SK-N-SH treated with all-trans-retinoic acid at 6 μM for 48 hours (cell line): ENCODE measurements around the gene POLE4.

Source experiments
- ATAC-seq: fragments of 200-7000 bp; cut with Tn5 transposase; 3 replicates; pipeline ENCODE4 v1.9.1; 2020; ENCODE audit warnings: mild to moderate bottlenecking, moderate library complexity
- BACH2 ChIP-seq: fragments of 250-450 bp; sonication (Bioruptor Pico); IDR thresholded peaks from 2 replicates; pipeline ENCODE4 v1.9.0; 2021; ENCODE audit warnings: mild to moderate bottlenecking, borderline replicate concordance
- ESRRG ChIP-seq: fragments of 250-450 bp; sonication (Bioruptor Pico); IDR thresholded peaks from 2 replicates; pipeline ENCODE4 v1.6.1; 2021; ENCODE audit warnings: mild to moderate bottlenecking
- GLIS3 ChIP-seq: fragments of 250-450 bp; sonication (Bioruptor Pico); IDR thresholded peaks from 2 replicates; pipeline ENCODE4 v1.5.0; 2020; ENCODE audit warnings: mild to moderate bottlenecking, moderate library complexity
- ISL1 ChIP-seq: fragments of 250-450 bp; sonication (Bioruptor Pico); IDR thresholded peaks from 2 replicates; pipeline ENCODE4 v2.1.2; 2022; ENCODE audit warnings: mild to moderate bottlenecking, moderate library complexity
- OSR1 ChIP-seq: fragments of 250-450 bp; sonication (Bioruptor Pico); IDR thresholded peaks from 2 replicates; pipeline ENCODE4 v1.8.0; 2022; ENCODE audit warnings: moderate library complexity, mild to moderate bottlenecking, inconsistent platforms
- PPARA ChIP-seq: fragments of 250-450 bp; sonication (Bioruptor Pico); IDR thresholded peaks from 2 replicates; pipeline ENCODE4 v1.5.0; 2020; ENCODE audit warnings: mild to moderate bottlenecking, borderline replicate concordance
- RARB ChIP-seq: fragments of 250-450 bp; sonication (Bioruptor Pico); IDR thresholded peaks from 2 replicates; pipeline ENCODE4 v1.8.0; 2021; ENCODE audit warnings: mild to moderate bottlenecking, moderate library complexity
- SNAI2 ChIP-seq: fragments of 250-450 bp; sonication (Bioruptor Pico); IDR thresholded peaks from 2 replicates; pipeline ENCODE4 v1.5.0; 2020; ENCODE audit warnings: mild to moderate bottlenecking, moderate library complexity
- TCF4 ChIP-seq: fragments of 250-450 bp; sonication (Bioruptor Pico); IDR thresholded peaks from 2 replicates; pipeline ENCODE4 v1.8.0; 2021; ENCODE audit warnings: mild to moderate bottlenecking, moderate library complexity, borderline replicate concordance
- TOX ChIP-seq: fragments of 250-450 bp; sonication (Bioruptor Pico); IDR thresholded peaks from 2 replicates; pipeline ENCODE4 v1.8.0; 2021; ENCODE audit warnings: mild to moderate bottlenecking, moderate library complexity, borderline replicate concordance
- ZC3H10 ChIP-seq: fragments of 250-450 bp; sonication (Bioruptor Pico); IDR thresholded peaks from 2 replicates; pipeline ENCODE4 v1.5.1; 2021; ENCODE audit warnings: mild to moderate bottlenecking, moderate library complexity
- ZFP3 ChIP-seq: fragments of 250-450 bp; sonication (Bioruptor Pico); IDR thresholded peaks from 2 replicates; pipeline ENCODE4 v1.5.0; 2020; ENCODE audit warnings: mild to moderate bottlenecking, moderate library complexity
- ZFP30 ChIP-seq: fragments of 450-650 bp; formaldehyde crosslinking; IDR thresholded peaks from 2 replicates; pipeline ENCODE4 v1.5.0; 2022; ENCODE audit warnings: mild to moderate bottlenecking, moderate library complexity
- ZNF565 ChIP-seq: fragments of 450-650 bp; formaldehyde crosslinking; conservative IDR thresholded peaks from 2 replicates; pipeline ENCODE4 v1.5.0; 2020; ENCODE audit warnings: low read depth, mild to moderate bottlenecking, moderate library complexity
- ZNF8 ChIP-seq: fragments of 450-650 bp; formaldehyde crosslinking; IDR thresholded peaks from 2 replicates; pipeline ENCODE4 v1.5.0; 2020; ENCODE audit warnings: mild to moderate bottlenecking, moderate library complexity
- TF ChIP-seq, protein P1 (sequence below): fragments of 250-450 bp; sonication (Bioruptor Pico); IDR thresholded peaks from 2 replicates; pipeline ENCODE4 v1.5.0; 2020; ENCODE audit warnings: mild to moderate bottlenecking, moderate library complexity
- TF ChIP-seq, protein P2 (sequence below): fragments of 250-450 bp; sonication (Bioruptor Pico); IDR thresholded peaks from 2 replicates; pipeline ENCODE4 v1.5.1; 2020; ENCODE audit warnings: low read depth, mild to moderate bottlenecking, moderate library complexity
- TF ChIP-seq, protein P3 (sequence below): fragments of 250-450 bp; sonication (Bioruptor Pico); IDR thresholded peaks from 2 replicates; pipeline ENCODE4 v1.5.1; 2021; ENCODE audit warnings: mild to moderate bottlenecking, moderate library complexity
- TF ChIP-seq, protein P4 (sequence below): fragments of 250-450 bp; sonication (Bioruptor Pico); IDR thresholded peaks from 2 replicates; pipeline ENCODE4 v1.8.0; 2020; ENCODE audit warnings: mild to moderate bottlenecking, moderate library complexity, borderline replicate concordance

POLE4 gene

DNA sequence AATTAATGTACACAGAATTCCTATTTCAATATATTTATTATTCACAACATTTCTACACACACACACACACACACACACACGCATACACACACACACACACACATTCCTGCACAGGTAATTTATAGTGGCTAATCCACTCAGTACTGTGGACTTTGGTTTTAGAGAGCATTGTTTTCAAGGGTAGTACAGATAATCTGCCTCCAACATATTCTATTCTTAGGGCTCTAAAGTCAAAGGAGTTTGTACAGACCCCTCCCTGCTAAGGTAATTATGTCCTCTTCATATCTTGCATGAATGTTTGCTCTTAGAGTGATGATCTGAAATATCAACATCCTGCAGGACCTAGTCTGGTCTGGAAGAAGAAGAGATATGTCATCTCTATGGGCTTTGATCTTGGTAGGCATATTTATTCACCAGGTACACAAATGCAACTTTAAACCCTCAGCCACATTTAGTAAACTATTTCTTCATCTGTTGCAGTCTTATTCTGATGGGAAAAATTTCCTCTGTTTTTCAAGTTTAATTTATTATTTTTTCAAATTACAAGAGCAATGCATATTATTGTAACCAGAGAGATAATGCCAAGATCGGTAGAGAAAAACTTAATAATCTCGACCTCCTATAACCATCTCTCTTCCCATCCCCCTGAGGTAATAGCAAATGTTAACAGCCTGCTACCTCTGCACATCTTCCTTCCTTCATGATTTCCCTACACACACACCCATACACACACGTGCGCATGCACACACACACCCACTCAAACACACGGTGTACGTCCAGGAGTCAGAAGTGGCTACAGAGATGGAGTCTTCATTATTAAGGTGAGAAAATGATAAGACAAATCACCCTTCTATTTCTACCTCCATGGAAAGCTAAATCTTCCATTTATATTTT lies 18.3 kb upstream of the POLE4 start:
- TF ChIP-seq ESRRG (CRISPR knock-in tag), result no peak
- no peak for TF ChIP-seq SNAI2 (CRISPR knock-in tag)
- no peak for TF ChIP-seq ZFP30 (CRISPR knock-in tag)
- TF ChIP-seq, protein P1, sequence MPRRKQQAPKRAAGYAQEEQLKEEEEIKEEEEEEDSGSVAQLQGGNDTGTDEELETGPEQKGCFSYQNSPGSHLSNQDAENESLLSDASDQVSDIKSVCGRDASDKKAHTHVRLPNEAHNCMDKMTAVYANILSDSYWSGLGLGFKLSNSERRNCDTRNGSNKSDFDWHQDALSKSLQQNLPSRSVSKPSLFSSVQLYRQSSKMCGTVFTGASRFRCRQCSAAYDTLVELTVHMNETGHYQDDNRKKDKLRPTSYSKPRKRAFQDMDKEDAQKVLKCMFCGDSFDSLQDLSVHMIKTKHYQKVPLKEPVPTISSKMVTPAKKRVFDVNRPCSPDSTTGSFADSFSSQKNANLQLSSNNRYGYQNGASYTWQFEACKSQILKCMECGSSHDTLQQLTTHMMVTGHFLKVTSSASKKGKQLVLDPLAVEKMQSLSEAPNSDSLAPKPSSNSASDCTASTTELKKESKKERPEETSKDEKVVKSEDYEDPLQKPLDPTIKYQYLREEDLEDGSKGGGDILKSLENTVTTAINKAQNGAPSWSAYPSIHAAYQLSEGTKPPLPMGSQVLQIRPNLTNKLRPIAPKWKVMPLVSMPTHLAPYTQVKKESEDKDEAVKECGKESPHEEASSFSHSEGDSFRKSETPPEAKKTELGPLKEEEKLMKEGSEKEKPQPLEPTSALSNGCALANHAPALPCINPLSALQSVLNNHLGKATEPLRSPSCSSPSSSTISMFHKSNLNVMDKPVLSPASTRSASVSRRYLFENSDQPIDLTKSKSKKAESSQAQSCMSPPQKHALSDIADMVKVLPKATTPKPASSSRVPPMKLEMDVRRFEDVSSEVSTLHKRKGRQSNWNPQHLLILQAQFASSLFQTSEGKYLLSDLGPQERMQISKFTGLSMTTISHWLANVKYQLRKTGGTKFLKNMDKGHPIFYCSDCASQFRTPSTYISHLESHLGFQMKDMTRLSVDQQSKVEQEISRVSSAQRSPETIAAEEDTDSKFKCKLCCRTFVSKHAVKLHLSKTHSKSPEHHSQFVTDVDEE (CRISPR knock-in tag), result no peak
- no peak for TF ChIP-seq OSR1
- no peak for TF ChIP-seq GLIS3 (CRISPR knock-in tag)
- TF ChIP-seq ZC3H10, result no peak
- no peak for TF ChIP-seq TCF4
- TF ChIP-seq, protein P2, sequence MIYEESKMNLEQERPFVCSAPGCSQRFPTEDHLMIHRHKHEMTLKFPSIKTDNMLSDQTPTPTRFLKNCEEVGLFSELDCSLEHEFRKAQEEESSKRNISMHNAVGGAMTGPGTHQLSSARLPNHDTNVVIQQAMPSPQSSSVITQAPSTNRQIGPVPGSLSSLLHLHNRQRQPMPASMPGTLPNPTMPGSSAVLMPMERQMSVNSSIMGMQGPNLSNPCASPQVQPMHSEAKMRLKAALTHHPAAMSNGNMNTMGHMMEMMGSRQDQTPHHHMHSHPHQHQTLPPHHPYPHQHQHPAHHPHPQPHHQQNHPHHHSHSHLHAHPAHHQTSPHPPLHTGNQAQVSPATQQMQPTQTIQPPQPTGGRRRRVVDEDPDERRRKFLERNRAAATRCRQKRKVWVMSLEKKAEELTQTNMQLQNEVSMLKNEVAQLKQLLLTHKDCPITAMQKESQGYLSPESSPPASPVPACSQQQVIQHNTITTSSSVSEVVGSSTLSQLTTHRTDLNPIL (CRISPR knock-in tag), result no peak
- no peak for TF ChIP-seq ZNF565 (CRISPR knock-in tag)
- TF ChIP-seq, protein P3, sequence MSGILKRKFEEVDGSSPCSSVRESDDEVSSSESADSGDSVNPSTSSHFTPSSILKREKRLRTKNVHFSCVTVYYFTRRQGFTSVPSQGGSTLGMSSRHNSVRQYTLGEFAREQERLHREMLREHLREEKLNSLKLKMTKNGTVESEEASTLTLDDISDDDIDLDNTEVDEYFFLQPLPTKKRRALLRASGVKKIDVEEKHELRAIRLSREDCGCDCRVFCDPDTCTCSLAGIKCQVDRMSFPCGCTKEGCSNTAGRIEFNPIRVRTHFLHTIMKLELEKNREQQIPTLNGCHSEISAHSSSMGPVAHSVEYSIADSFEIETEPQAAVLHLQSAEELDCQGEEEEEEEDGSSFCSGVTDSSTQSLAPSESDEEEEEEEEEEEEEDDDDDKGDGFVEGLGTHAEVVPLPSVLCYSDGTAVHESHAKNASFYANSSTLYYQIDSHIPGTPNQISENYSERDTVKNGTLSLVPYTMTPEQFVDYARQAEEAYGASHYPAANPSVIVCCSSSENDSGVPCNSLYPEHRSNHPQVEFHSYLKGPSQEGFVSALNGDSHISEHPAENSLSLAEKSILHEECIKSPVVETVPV, result no peak
- TF ChIP-seq ZFP3 (CRISPR knock-in tag), result no peak
- TF ChIP-seq, protein P4, sequence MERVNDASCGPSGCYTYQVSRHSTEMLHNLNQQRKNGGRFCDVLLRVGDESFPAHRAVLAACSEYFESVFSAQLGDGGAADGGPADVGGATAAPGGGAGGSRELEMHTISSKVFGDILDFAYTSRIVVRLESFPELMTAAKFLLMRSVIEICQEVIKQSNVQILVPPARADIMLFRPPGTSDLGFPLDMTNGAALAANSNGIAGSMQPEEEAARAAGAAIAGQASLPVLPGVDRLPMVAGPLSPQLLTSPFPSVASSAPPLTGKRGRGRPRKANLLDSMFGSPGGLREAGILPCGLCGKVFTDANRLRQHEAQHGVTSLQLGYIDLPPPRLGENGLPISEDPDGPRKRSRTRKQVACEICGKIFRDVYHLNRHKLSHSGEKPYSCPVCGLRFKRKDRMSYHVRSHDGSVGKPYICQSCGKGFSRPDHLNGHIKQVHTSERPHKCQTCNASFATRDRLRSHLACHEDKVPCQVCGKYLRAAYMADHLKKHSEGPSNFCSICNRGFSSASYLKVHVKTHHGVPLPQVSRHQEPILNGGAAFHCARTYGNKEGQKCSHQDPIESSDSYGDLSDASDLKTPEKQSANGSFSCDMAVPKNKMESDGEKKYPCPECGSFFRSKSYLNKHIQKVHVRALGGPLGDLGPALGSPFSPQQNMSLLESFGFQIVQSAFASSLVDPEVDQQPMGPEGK (CRISPR knock-in tag), result no peak
- TF ChIP-seq, all 23 proteins: peak for 0
- no peak for ATAC-seq

DNA sequence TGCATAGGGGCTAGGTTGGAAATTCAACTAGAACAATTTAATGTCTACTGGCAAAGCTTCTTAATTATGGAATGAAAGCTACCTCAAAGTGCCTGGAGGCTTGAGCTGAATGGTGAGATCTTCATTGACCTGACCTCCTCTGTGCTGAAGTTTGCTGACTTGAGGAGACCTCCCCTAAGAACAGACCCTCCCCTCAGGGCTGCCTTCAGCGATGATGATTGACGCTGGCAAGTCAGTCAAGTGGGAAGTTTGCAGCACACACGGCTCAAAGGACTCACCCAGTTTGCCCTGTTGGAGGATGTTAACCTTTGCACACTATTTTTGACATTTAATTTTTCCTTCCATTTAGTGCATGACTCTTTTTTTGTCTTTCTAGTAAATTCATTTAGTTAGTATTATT lies 17.2 kb upstream of the POLE4 start:
- ATAC-seq, result no peak
- TF ChIP-seq ESRRG (CRISPR knock-in tag) (no peak), PPARA (CRISPR knock-in tag) (no peak), ZNF8 (CRISPR knock-in tag) (no peak), BACH2 (CRISPR knock-in tag) (no peak), TOX (no peak), ZNF565 (CRISPR knock-in tag) (no peak), OSR1 (no peak)
- TF ChIP-seq, protein P4 (CRISPR knock-in tag), result no peak
- TF ChIP-seq, all 23 proteins: peak for 0

DNA sequence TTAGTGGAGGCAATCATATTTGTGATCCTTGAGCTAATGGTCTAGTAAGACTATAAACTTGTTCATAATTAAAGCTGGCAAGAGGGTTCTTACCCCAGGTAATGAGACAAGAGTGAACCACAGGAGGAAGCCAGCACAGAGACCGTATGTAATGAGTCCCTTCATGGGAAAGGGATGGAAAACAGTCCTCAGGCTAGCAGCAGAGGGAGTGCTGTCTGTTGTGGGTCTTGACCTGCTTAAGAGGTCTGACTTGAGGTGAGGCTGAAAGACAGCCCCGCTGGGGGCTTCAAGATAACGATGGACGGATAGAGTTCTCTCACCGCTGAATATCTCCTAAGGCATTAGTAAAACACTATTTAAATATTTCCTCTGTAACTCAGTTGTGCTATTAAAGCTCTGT lies 16.2 kb upstream of the POLE4 start:
- ATAC-seq, result no peak
- TF ChIP-seq PPARA (CRISPR knock-in tag) (no peak), RARB (no peak), SNAI2 (CRISPR knock-in tag) (no peak), ISL1 (CRISPR knock-in tag) (no peak), ESRRG (CRISPR knock-in tag) (no peak), TOX (no peak), TCF4 (no peak), ZNF8 (CRISPR knock-in tag) (no peak), OSR1 (no peak)
- TF ChIP-seq, protein P3, result no peak
- TF ChIP-seq, protein P1 (CRISPR knock-in tag), result no peak
- TF ChIP-seq, protein P4 (CRISPR knock-in tag), result no peak
